Lung (tissue), 12 donors: ENCODE measurements around the gene AKT2. TPM values are rescaled to one million over a fixed set of nuclear protein-coding genes. Genes with fewer than 3 reads are reported as not detected.

Source experiments
- ATAC-seq: fragments of 200-7000 bp; cut with Tn5 transposase; one replicate; pipeline ENCODE4 v1.9.1; 2020; ENCODE audit warnings: moderate number of reproducible peaks; ENCODE audit not compliant: insufficient read depth, low FRiP score
- DNase-seq, 3 donors: peaks; one replicate each; pipeline ENCODE4 v3.0.0-alpha.2; 2013 to 2017
- H3K27ac ChIP-seq, 2 donors: one replicate each; pipeline ENCODE4 v1.5.1; 2013; ENCODE audit warnings: mild to moderate bottlenecking in 2 of 2, moderate library complexity in 2 of 2, control low read depth in 1 of 2, inconsistent platforms in 1 of 2, low read depth in 1 of 2, low read length in 1 of 2
- H3K27me3 ChIP-seq, 3 donors: one replicate each; pipeline ENCODE4 v1.5.1; 2013; ENCODE audit warnings: low read length in 2 of 3; ENCODE audit not compliant: control insufficient read depth in 3 of 3, insufficient read depth in 3 of 3
- H3K36me3 ChIP-seq, 4 donors: one replicate each; pipeline ENCODE4 v1.5.1; 2013; ENCODE audit warnings: low read length in 4 of 4, mild to moderate bottlenecking in 1 of 4, moderate library complexity in 1 of 4; ENCODE audit not compliant: control insufficient read depth in 4 of 4, insufficient read depth in 4 of 4
- H3K4me1 ChIP-seq, 5 donors: one replicate each; pipeline ENCODE4 v1.5.1; 2013; ENCODE audit warnings: low read length in 5 of 5, mild to moderate bottlenecking in 2 of 5, moderate library complexity in 1 of 5; ENCODE audit not compliant: control insufficient read depth in 5 of 5, insufficient read depth in 5 of 5
- H3K4me3 ChIP-seq: one replicate; pipeline ENCODE4 v1.5.1; 2013; ENCODE audit warnings: mild to moderate bottlenecking, control low read depth, moderate library complexity
- H3K9ac ChIP-seq, 2 donors: one replicate each; pipeline ENCODE4 v1.5.1; 2013; ENCODE audit warnings: low read length in 2 of 2, control low read depth in 1 of 2; ENCODE audit not compliant: insufficient read depth in 1 of 2
- H3K9me3 ChIP-seq, 4 donors: one replicate each; pipeline ENCODE4 v1.5.1; 2013; ENCODE audit warnings: low read length in 3 of 4, mild to moderate bottlenecking in 1 of 4, moderate library complexity in 1 of 4; ENCODE audit not compliant: control insufficient read depth in 4 of 4, insufficient read depth in 3 of 4
- WGBS, 2 donors: extraction: QIAGEN DNeasy Blood & Tissue Kit; methylation state at CpG; one replicate each; pipeline ENCODE4 v1.1.7; 2013; 5-methylcytosine and 5-hydroxymethylcytosine counted together
- polyA plus RNA-seq, 2 donors: library from polyadenylated mRNA; stranded (reverse); fragments of 200-250 nt; gene quantifications; one replicate each; pipeline ENCODE4 v1.2.1, GENCODE V29; 2013
- total RNA-seq, 2 donors: library from RNA; depleted of rRNA in 1 of 2; stranded (reverse); fragments of >200 nt in 1 of 2; gene quantifications; one replicate each; pipeline ENCODE4 v1.2.1, GENCODE V29; 2014 to 2021
- TF ChIP-seq, protein P1 (sequence below): IDR thresholded peaks from 2 replicates; pipeline ENCODE4 v1.5.1; 2012; ENCODE audit warnings: mild to moderate bottlenecking; ENCODE audit errors: control extremely low read depth, extremely low read depth
- donor health status: control.
- donor health status: control.
- donor health status: Bipolar disorder and iron deficiency.
- donor health status: healthy.
- donor health status: DM: yes; HTN: yes; CAD: no.

The AKT2 gene
- total and polyA plus RNA-seq, 4 donors: 62.3 to 138 (median 93.1) TPM

DNA sequence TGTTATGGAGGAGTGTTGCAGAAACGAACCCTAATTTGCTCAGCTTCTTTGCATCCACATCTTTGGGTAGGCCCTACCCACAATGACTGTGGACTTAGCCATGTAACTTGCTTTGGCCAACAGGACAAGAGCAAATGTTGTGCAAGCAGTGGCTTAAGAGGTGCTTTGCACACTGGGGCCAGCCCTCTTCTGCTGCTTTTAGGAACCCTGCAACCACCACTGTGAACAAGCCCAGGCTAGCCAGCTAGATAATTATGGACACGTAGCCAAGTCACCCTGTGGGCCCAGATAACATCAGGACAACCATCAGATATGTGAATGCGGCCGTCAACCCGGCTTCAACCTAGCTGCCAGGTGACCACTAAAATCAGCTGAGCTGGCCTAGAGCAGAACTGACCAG, 45.9 kb upstream of the AKT2 start:
- Histone ChIP-seq H3K27ac (peak overlapping the region in 1 of 2 donors; percentile 60), H3K36me3 (peaks cover 22 to 50% (median 44%) of the 10 kb centered on the region in 4 donors)
- DNase-seq: no peak

DNA sequence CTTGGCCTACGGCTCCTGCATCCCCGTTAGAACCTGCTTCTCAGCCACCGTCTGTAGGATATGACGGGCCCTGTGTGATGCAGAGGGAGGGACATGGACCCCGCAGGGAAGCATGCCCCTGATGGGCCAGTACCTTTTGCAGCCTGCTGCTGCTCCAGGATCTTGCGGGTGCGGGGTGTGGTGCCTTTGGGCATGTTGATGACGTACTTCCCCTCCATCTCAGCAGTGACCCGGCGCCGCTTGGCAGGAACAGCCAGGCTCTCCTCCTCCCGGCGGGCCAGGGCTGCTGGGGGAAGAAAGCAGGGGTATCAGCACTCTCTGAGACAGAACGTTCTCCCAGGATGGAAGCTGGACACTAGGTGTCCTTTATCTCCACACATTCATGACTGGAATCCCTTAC, 41.1 kb upstream of the AKT2 start:
- Histone ChIP-seq H3K4me1 (no peaks in the 10 kb centered on the region), H3K27me3 (no peaks in the 10 kb centered on the region), H3K4me3 (no peak overlapping the region), H3K9ac (no peak overlapping the region), H3K27ac (no peak overlapping the region), H3K36me3 (peaks cover 37 to 67% (median 46%) of the 10 kb centered on the region in 4 donors), H3K9me3 (no peaks in the 10 kb centered on the region)
- DNase-seq (no peak), ATAC-seq (no peak)
- 94 to 96% methylated on average over 14 of the region's 14 CpGs for WGBS, 2 donors
- TF ChIP-seq, protein P1, sequence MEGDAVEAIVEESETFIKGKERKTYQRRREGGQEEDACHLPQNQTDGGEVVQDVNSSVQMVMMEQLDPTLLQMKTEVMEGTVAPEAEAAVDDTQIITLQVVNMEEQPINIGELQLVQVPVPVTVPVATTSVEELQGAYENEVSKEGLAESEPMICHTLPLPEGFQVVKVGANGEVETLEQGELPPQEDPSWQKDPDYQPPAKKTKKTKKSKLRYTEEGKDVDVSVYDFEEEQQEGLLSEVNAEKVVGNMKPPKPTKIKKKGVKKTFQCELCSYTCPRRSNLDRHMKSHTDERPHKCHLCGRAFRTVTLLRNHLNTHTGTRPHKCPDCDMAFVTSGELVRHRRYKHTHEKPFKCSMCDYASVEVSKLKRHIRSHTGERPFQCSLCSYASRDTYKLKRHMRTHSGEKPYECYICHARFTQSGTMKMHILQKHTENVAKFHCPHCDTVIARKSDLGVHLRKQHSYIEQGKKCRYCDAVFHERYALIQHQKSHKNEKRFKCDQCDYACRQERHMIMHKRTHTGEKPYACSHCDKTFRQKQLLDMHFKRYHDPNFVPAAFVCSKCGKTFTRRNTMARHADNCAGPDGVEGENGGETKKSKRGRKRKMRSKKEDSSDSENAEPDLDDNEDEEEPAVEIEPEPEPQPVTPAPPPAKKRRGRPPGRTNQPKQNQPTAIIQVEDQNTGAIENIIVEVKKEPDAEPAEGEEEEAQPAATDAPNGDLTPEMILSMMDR: no peak

More for the DNA sequence above, 45.9 kb upstream of the AKT2 start:
- TF ChIP-seq, protein P1: no peak
- Histone ChIP-seq H3K27me3 (no peaks in the 10 kb centered on the region), H3K9ac (no peak overlapping the region), H3K9me3 (no peaks in the 10 kb centered on the region), H3K4me3 (no peak overlapping the region), H3K4me1 (no peaks in the 10 kb centered on the region)
- 73 to 89% methylated on average over 5 of the region's 5 CpGs for WGBS, 2 donors
- ATAC-seq: no peak

DNA sequence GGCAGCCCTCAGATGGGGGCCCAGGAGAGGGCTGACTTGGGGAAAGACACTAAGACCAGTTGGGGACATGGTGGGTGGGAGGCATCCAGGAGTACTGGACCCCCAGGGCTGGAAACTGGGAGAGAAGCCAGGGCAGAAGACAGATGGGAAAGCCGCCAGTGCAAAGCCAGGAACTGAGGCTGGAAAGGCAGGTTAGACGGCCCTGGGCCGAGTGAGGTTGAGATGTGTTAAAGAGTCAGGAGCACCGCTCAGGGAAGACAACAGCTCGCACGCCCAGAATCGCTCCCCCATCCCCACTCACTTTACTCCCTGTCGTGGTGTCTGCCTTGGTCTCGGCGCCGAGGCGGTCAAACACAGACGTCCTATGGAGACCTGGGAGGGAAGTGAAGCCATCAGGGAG, 38.6 kb upstream of the AKT2 start:
- Histone ChIP-seq H3K4me1 (no peaks in the 10 kb centered on the region), H3K9me3 (no peaks in the 10 kb centered on the region), H3K27me3 (no peaks in the 10 kb centered on the region), H3K9ac (no peak overlapping the region), H3K27ac (no peak overlapping the region), H3K36me3 (peaks cover 24 to 67% (median 35%) of the 10 kb centered on the region in 4 donors), H3K4me3 (no peak overlapping the region)
- ATAC-seq: no peak
- TF ChIP-seq, protein P1: no peak
- DNase-seq: no peak
- WGBS, 2 donors: 94 to 96% methylated on average over 13 of the region's 13 CpGs
